ENCODE results near the gene PRDM1.

PRDM1 gene

GRCh38 chr6:106101466-106101865 is 15.3 kb downstream of the PRDM1 start:
- Histone ChIP-seq H3K9ac (ENCODE audit: low read depth, low read length) (no peak overlapping the region), H3K9me3 (ENCODE audit: control insufficient read depth, insufficient read depth, low read length) (no peaks in the 10 kb centered on the region), H3K4me3 (ENCODE audit: low read depth, low read length) (no peak overlapping the region), H3K27me3 (ENCODE audit: control insufficient read depth, insufficient read depth, low read length) (peaks cover 43% of the 10 kb centered on the region), H3K36me3 (ENCODE audit: control insufficient read depth, insufficient read depth, low read length) (no peaks in the 10 kb centered on the region), H3K4me1 (ENCODE audit: control insufficient read depth, insufficient read depth, low read length) (peaks cover 15% of the 10 kb centered on the region)

GRCh38 chr6:106102034-106102433 is 15.9 kb downstream of the PRDM1 start:
- no peak overlapping the region for H3K4me3 ChIP-seq (ENCODE audit: low read depth, low read length)
- peaks cover 14% of the 10 kb centered on the region for H3K4me1 ChIP-seq (ENCODE audit: control insufficient read depth, insufficient read depth, low read length)
- peaks cover 39% of the 10 kb centered on the region for H3K27me3 ChIP-seq (ENCODE audit: control insufficient read depth, insufficient read depth, low read length)
- no peaks in the 10 kb centered on the region for H3K9me3 ChIP-seq (ENCODE audit: control insufficient read depth, insufficient read depth, low read length)
- no peak overlapping the region for H3K9ac ChIP-seq (ENCODE audit: low read depth, low read length)
- H3K36me3 ChIP-seq (ENCODE audit: control insufficient read depth, insufficient read depth, low read length), result no peaks in the 10 kb centered on the region

GRCh38 chr6:106102967-106103727 is 17.0 kb downstream of the PRDM1 start:
- peaks cover 10% of the 10 kb centered on the region for H3K4me1 ChIP-seq (ENCODE audit: control insufficient read depth, insufficient read depth, low read length)
- H3K27me3 ChIP-seq (ENCODE audit: control insufficient read depth, insufficient read depth, low read length), result peaks cover 28% of the 10 kb centered on the region
- no peak overlapping the region for H3K4me3 ChIP-seq (ENCODE audit: low read depth, low read length)
- no peaks in the 10 kb centered on the region for H3K9me3 ChIP-seq (ENCODE audit: control insufficient read depth, insufficient read depth, low read length)
- H3K9ac ChIP-seq (ENCODE audit: low read depth, low read length), result no peak overlapping the region
- no peaks in the 10 kb centered on the region for H3K36me3 ChIP-seq (ENCODE audit: control insufficient read depth, insufficient read depth, low read length)

- Histone ChIP-seq H3K27me3 (ENCODE audit: control insufficient read depth, insufficient read depth, low read length) (peaks cover 24% of the 10 kb centered on the region), H3K36me3 (ENCODE audit: control insufficient read depth, insufficient read depth, low read length) (no peaks in the 10 kb centered on the region), H3K4me3 (ENCODE audit: low read depth, low read length) (no peak overlapping the region)
Measured at GRCh38 chr6:106103728-106104109, 17.6 kb downstream of the PRDM1 start.

GRCh38 chr6:106104476-106104875 is 18.3 kb downstream of the PRDM1 start:
- H3K9ac ChIP-seq (ENCODE audit: low read depth, low read length), result no peak overlapping the region
- H3K36me3 ChIP-seq (ENCODE audit: control insufficient read depth, insufficient read depth, low read length), result no peaks in the 10 kb centered on the region
- no peaks in the 10 kb centered on the region for H3K9me3 ChIP-seq (ENCODE audit: control insufficient read depth, insufficient read depth, low read length)
- peaks cover 1% of the 10 kb centered on the region for H3K4me1 ChIP-seq (ENCODE audit: control insufficient read depth, insufficient read depth, low read length)
- peaks cover 16% of the 10 kb centered on the region for H3K27me3 ChIP-seq (ENCODE audit: control insufficient read depth, insufficient read depth, low read length)
- no peak overlapping the region for H3K4me3 ChIP-seq (ENCODE audit: low read depth, low read length)

More at GRCh38 chr6:106103728-106104109, 17.6 kb downstream of the PRDM1 start:
- Histone ChIP-seq H3K9me3 (ENCODE audit: control insufficient read depth, insufficient read depth, low read length) (no peaks in the 10 kb centered on the region), H3K4me1 (ENCODE audit: control insufficient read depth, insufficient read depth, low read length) (peaks cover 8% of the 10 kb centered on the region), H3K9ac (ENCODE audit: low read depth, low read length) (no peak overlapping the region)

GRCh38 chr6:106104941-106105340 is 18.8 kb downstream of the PRDM1 start:
- Histone ChIP-seq H3K4me1 (ENCODE audit: control insufficient read depth, insufficient read depth, low read length) (no peaks in the 10 kb centered on the region), H3K9me3 (ENCODE audit: control insufficient read depth, insufficient read depth, low read length) (no peaks in the 10 kb centered on the region), H3K36me3 (ENCODE audit: control insufficient read depth, insufficient read depth, low read length) (no peaks in the 10 kb centered on the region), H3K27me3 (ENCODE audit: control insufficient read depth, insufficient read depth, low read length) (peaks cover 12% of the 10 kb centered on the region), H3K4me3 (ENCODE audit: low read depth, low read length) (no peak overlapping the region), H3K9ac (ENCODE audit: low read depth, low read length) (no peak overlapping the region)

- peaks cover 6% of the 10 kb centered on the region for H3K27me3 ChIP-seq (ENCODE audit: control insufficient read depth, insufficient read depth, low read length)
- no peaks in the 10 kb centered on the region for H3K9me3 ChIP-seq (ENCODE audit: control insufficient read depth, insufficient read depth, low read length)
- no peak overlapping the region for H3K4me3 ChIP-seq (ENCODE audit: low read depth, low read length)
- H3K9ac ChIP-seq (ENCODE audit: low read depth, low read length), result no peak overlapping the region
- no peaks in the 10 kb centered on the region for H3K36me3 ChIP-seq (ENCODE audit: control insufficient read depth, insufficient read depth, low read length)
- H3K4me1 ChIP-seq (ENCODE audit: control insufficient read depth, insufficient read depth, low read length), result no peaks in the 10 kb centered on the region
Measured at GRCh38 chr6:106105493-106105892, 19.4 kb downstream of the PRDM1 start.

- H3K9me3 ChIP-seq (ENCODE audit: control insufficient read depth, insufficient read depth, low read length), result no peaks in the 10 kb centered on the region
- H3K4me3 ChIP-seq (ENCODE audit: low read depth, low read length), result no peak overlapping the region
- no peaks in the 10 kb centered on the region for H3K36me3 ChIP-seq (ENCODE audit: control insufficient read depth, insufficient read depth, low read length)
- H3K9ac ChIP-seq (ENCODE audit: low read depth, low read length), result no peak overlapping the region
- no peaks in the 10 kb centered on the region for H3K4me1 ChIP-seq (ENCODE audit: control insufficient read depth, insufficient read depth, low read length)
- H3K27me3 ChIP-seq (ENCODE audit: control insufficient read depth, insufficient read depth, low read length), result no peaks in the 10 kb centered on the region
Measured at GRCh38 chr6:106106276-106107042, 20.3 kb downstream of the PRDM1 start.

GRCh38 chr6:106107043-106107613 is 21.0 kb downstream of the PRDM1 start:
- no peaks in the 10 kb centered on the region for H3K4me1 ChIP-seq (ENCODE audit: control insufficient read depth, insufficient read depth, low read length)
- H3K27me3 ChIP-seq (ENCODE audit: control insufficient read depth, insufficient read depth, low read length), result no peaks in the 10 kb centered on the region
- no peak overlapping the region for H3K4me3 ChIP-seq (ENCODE audit: low read depth, low read length)
- H3K9ac ChIP-seq (ENCODE audit: low read depth, low read length), result no peak overlapping the region
- H3K36me3 ChIP-seq (ENCODE audit: control insufficient read depth, insufficient read depth, low read length), result no peaks in the 10 kb centered on the region
- H3K9me3 ChIP-seq (ENCODE audit: control insufficient read depth, insufficient read depth, low read length), result no peaks in the 10 kb centered on the region

- Histone ChIP-seq H3K27me3 (ENCODE audit: control insufficient read depth, insufficient read depth, low read length) (no peaks in the 10 kb centered on the region), H3K4me1 (ENCODE audit: control insufficient read depth, insufficient read depth, low read length) (no peaks in the 10 kb centered on the region), H3K36me3 (ENCODE audit: control insufficient read depth, insufficient read depth, low read length) (no peaks in the 10 kb centered on the region), H3K9ac (ENCODE audit: low read depth, low read length) (no peak overlapping the region), H3K4me3 (ENCODE audit: low read depth, low read length) (no peak overlapping the region), H3K9me3 (ENCODE audit: control insufficient read depth, insufficient read depth, low read length) (no peaks in the 10 kb centered on the region)
Measured at GRCh38 chr6:106108129-106108528, 22.0 kb downstream of the PRDM1 start.

GRCh38 chr6:106109029-106109428 is 22.9 kb downstream of the PRDM1 start:
- H3K9ac ChIP-seq (ENCODE audit: low read depth, low read length), result no peak overlapping the region

More at GRCh38 chr6:106109029-106109428, 22.9 kb downstream of the PRDM1 start:
- H3K27me3 ChIP-seq (ENCODE audit: control insufficient read depth, insufficient read depth, low read length), result no peaks in the 10 kb centered on the region
- H3K9me3 ChIP-seq (ENCODE audit: control insufficient read depth, insufficient read depth, low read length), result no peaks in the 10 kb centered on the region
- H3K4me3 ChIP-seq (ENCODE audit: low read depth, low read length), result no peak overlapping the region
- no peaks in the 10 kb centered on the region for H3K4me1 ChIP-seq (ENCODE audit: control insufficient read depth, insufficient read depth, low read length)
- no peaks in the 10 kb centered on the region for H3K36me3 ChIP-seq (ENCODE audit: control insufficient read depth, insufficient read depth, low read length)

All from iPS-15b (cell line).